Measurements from ENCODE around the gene TOP2B. TPM values are rescaled to one million over a fixed set of nuclear protein-coding genes. Genes with fewer than 3 reads are reported as not detected.

Gene TOP2B
- total RNA-seq, 1 donor, result 126 TPM

DNA sequence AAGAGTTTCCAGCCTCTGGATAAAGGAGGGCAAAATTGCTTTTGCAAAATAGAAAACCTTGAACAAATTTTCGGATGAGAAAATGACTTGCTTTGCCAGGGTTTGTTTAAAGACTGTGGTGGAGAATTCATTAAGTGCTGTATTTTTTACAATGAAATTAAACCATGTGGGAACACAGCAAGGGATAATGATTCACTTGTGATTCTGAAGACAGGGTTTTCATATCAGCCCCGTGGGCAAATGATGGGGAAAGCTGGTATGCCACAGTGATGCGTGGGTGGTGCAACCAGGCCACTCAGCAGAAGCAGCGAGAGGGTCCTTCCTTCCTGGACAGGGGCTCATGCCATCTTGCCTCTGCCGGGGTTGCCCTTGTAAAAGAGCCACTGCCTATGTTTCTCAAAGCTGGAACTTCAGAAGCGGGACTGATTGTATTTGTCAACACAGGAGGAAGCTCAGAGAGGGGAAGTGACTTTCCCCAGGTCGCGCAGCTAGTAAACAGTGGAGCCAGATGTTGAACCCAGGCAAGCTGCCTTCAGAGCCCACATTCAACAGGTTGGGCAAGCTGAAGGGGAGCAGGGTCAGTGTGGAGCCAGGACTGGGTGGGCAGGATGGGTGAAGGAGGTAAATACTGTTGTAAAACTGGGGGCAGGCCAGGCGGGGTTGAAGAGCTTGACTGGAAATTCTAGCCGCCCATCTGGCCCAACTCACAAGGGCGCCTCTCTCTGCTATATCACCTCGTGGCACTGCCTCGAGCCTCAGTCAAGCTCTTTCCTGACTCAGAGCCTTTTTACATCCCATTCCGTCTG, 79.1 kb downstream of the TOP2B start:
- H3K9me3 ChIP-seq (ENCODE audit: low read depth, low read length), result no peaks in the 10 kb centered on the region
- no peak overlapping the region for H3K4me3 ChIP-seq (ENCODE audit: low read length)
- H3K27me3 ChIP-seq (ENCODE audit: insufficient read depth, low read length), result no peaks in the 10 kb centered on the region
- H3K4me1 ChIP-seq (ENCODE audit: insufficient read depth, low read length), result no peaks in the 10 kb centered on the region

DNA sequence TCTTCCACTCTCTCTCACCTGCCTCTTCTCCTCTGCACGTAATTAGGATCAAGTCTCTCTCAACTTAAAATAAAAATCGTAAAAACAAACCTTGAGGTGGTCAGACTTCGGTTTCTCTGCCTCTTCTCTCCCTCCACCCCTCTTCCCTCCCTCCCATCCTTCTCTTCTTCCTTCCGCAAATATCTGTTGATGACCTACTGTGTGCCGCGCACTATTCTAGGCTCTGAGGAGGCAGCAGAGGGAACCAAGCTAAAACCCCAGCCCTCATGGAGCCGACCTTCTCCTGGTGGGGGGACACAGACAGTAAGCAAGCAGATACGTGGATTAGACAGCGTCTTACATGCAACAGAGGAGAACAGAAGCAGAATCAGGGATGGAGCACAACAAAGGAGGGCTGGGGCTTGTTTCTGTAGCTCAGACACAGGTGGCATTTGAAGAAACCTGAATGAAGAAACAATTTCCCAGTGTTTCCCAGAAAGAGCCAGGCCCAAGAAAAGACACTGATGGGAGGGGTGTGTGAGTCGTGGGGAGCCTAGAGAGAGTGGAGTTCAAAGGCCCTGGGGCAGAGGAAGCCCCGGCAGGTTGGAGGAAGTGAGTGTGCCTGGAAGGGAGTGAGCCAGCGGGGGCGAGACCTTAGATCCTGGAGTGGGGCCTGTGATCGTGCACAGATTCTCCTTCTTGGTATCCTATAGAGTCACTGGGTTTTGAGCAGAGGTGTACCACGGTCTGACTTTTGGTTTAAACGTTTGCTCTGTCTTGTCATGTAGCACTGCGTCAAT, 80.5 kb downstream of the TOP2B start:
- no peaks in the 10 kb centered on the region for H3K4me1 ChIP-seq (ENCODE audit: insufficient read depth, low read length)
- no peaks in the 10 kb centered on the region for H3K9me3 ChIP-seq (ENCODE audit: low read depth, low read length)

DNA sequence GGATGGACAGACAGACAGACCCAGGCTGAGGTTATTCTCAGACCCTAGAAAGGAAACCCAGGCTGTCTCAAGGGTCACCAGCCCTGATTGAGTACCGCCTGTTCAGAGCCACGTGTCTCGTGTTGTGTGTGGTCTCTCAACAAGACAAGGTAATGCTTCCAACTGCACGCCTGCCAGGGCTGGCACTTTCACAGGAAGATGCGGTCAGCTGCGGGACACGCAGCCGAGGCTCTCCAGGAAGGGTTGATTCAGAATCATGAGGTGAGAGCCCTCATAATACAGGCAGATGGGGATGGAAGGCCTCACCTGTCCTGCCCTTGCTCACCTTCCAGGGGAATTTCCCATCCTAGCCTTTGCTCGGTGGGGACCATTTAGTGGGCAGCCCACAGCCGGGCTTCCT, 81.4 kb downstream of the TOP2B start:
- no peak overlapping the region for H3K4me3 ChIP-seq (ENCODE audit: low read length)
- H3K4me1 ChIP-seq (ENCODE audit: insufficient read depth, low read length), result no peaks in the 10 kb centered on the region
- H3K27me3 ChIP-seq (ENCODE audit: insufficient read depth, low read length), result no peaks in the 10 kb centered on the region
- H3K9me3 ChIP-seq (ENCODE audit: low read depth, low read length), result no peaks in the 10 kb centered on the region

More for the DNA sequence above, 80.5 kb downstream of the TOP2B start:
- Histone ChIP-seq H3K27me3 (ENCODE audit: insufficient read depth, low read length) (no peaks in the 10 kb centered on the region), H3K4me3 (ENCODE audit: low read length) (no peak overlapping the region)

DNA sequence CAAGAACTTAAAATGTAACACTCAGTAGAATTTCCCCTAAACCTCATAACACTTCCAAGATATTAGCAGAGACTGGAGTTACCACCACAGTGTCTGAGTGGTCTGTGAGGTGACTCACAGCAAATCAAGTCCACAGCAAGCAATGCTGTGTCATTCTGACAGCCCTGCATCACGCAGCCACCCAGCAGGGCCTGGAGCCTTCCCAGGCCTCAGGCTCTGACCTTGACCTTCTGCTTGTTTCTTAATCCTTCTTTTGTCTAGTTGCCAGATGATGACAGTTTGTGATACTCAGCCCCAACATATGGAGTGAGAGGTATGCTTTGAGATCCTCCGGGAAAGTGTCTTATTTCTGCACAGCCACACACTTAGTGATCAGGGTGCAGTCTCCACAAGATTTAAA, 82.5 kb downstream of the TOP2B start:
- Histone ChIP-seq H3K27me3 (ENCODE audit: insufficient read depth, low read length) (no peaks in the 10 kb centered on the region), H3K4me1 (ENCODE audit: insufficient read depth, low read length) (no peaks in the 10 kb centered on the region), H3K4me3 (ENCODE audit: low read length) (no peak overlapping the region), H3K9me3 (ENCODE audit: low read depth, low read length) (no peaks in the 10 kb centered on the region)

DNA sequence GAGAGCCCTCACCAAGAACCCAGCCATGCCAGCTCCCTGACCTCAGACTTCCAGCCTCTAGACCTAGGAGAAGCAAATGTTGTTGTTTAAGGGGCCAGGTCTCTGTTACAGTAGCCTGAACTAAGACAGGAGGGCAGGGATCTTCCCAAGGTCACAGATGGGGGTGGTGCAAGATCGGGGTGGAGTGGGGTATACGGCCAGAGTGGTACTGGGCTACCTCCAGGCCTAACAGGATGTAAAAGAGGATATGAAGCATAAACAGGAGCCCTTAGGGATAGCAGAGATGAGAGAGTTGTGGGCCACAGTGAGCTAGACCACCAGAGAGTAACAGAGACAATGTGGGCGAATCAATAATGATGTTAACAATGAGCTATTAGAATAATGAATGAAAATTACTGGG, 82.9 kb downstream of the TOP2B start:
- H3K4me3 ChIP-seq (ENCODE audit: low read length), result no peak overlapping the region
- no peaks in the 10 kb centered on the region for H3K9me3 ChIP-seq (ENCODE audit: low read depth, low read length)
- H3K4me1 ChIP-seq (ENCODE audit: insufficient read depth, low read length), result no peaks in the 10 kb centered on the region
- no peaks in the 10 kb centered on the region for H3K27me3 ChIP-seq (ENCODE audit: insufficient read depth, low read length)

DNA sequence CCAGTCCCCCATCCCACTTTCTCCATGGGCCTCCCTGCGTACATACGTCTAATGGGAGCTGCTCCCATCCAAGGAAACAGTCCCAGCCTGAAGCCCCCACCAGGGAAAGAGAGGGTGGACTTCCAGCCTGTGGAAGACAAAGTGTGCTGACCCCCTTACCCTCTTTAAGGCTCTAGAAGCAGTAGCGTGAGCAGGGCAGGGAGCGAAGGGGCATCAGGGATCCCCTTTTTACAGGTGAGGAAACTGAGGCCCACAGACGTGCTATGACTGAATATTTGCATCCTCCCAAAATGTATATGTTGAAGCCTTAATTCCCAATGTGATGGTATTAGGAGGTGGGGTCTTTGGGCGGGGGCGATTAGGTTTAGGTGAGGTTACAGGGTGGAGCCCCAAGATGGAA, 83.4 kb downstream of the TOP2B start:
- H3K27me3 ChIP-seq (ENCODE audit: insufficient read depth, low read length), result no peaks in the 10 kb centered on the region

DNA sequence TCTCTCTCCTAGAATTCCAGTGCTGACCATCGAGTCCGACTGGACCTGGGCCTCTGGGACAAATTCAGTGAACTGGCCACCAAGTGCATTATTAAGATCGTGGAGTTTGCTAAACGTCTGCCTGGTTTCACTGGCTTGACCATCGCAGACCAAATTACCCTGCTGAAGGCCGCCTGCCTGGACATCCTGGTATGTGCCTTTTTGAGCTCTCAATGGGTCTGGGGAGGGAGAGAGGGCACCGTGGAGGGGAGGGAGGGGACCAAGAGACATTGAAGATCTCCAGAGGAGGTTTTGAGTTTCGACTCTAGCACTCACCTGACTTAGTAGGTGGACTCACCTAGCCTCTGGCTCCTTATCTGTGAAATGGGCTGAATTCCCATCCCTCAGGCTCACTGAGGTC, 84.2 kb downstream of the TOP2B start:
- no peak overlapping the region for H3K4me3 ChIP-seq (ENCODE audit: low read length)
- H3K27me3 ChIP-seq (ENCODE audit: insufficient read depth, low read length), result no peaks in the 10 kb centered on the region
- no peaks in the 10 kb centered on the region for H3K9me3 ChIP-seq (ENCODE audit: low read depth, low read length)
- no peaks in the 10 kb centered on the region for H3K4me1 ChIP-seq (ENCODE audit: insufficient read depth, low read length)

More for the DNA sequence above, 83.4 kb downstream of the TOP2B start:
- H3K4me3 ChIP-seq (ENCODE audit: low read length), result no peak overlapping the region
- no peaks in the 10 kb centered on the region for H3K9me3 ChIP-seq (ENCODE audit: low read depth, low read length)
- H3K4me1 ChIP-seq (ENCODE audit: insufficient read depth, low read length), result no peaks in the 10 kb centered on the region

DNA sequence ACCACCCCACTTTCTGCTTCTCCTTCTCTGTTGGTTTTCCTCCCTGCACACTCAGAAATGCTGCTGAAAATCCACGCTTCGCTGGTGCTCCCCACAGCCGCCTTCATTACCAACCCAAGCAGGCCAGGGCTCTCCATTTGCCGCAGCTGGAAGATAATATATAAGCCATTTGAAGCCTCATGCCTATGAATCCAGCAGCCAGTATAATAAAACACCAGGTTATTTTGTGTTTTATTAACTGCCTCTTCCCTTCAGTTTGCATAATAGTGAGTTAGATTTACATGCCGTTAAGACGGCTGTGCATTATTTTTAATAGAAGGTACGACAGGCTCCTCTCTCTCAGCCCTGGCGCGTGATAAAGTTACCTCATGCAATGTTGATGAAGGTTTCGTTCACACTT, 86.6 kb downstream of the TOP2B start:
- Histone ChIP-seq H3K9me3 (ENCODE audit: low read depth, low read length) (no peaks in the 10 kb centered on the region), H3K4me3 (ENCODE audit: low read length) (no peak overlapping the region), H3K4me1 (ENCODE audit: insufficient read depth, low read length) (no peaks in the 10 kb centered on the region), H3K27me3 (ENCODE audit: insufficient read depth, low read length) (no peaks in the 10 kb centered on the region)

DNA sequence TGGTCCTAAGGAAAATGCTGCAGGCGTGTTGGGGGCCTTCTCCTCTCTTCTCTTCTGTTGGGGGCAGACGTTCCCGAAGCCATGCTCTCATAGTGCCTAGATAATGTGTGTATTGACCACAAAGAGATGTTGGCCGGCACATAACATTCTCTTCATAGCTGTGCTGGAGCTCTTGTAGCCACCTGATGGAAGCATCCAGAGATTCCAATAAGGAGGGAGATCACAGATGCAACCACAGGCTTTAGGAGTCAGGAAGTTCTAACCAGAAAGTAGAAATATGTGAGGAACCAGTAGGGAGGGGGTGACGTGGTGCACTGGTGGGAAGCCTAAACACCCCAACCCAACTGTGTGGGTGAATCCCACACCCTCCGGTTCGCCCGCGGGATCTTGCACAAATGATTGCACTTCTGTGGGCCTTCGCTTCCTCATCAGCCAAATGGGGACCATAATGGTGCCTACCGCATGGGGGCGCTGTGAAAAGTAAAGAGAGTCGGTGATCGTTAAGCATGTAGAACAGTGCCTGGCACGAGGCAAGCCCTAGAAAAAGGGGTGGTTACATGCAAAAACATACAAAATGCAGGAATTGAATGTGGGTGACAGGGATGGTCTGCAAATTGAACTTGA, 87.8 kb downstream of the TOP2B start:
- H3K9me3 ChIP-seq (ENCODE audit: low read depth, low read length), result no peaks in the 10 kb centered on the region
- H3K27me3 ChIP-seq (ENCODE audit: insufficient read depth, low read length), result no peaks in the 10 kb centered on the region
- no peak overlapping the region for H3K4me3 ChIP-seq (ENCODE audit: low read length)
- no peaks in the 10 kb centered on the region for H3K4me1 ChIP-seq (ENCODE audit: insufficient read depth, low read length)

DNA sequence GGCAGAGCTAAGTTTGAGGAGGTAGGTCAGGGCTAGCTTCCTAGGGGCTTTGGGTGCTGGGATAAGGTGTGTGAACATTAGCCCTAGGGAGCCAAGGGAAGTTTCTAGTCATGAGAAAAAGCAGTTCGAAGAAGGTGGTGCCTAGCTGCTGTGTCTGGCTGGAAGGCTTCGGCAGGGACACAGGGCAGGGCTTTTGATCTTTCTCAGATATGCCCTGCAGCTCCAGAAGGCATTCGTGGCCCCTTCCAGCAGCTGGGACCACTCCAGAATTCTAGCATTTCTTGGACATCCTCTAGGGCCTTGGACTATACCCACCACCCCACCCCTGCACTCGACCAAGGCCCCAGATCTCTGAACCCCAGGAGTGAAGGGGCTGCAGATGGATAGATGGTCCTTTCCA, 88.6 kb downstream of the TOP2B start:
- Histone ChIP-seq H3K4me3 (ENCODE audit: low read length) (no peak overlapping the region), H3K9me3 (ENCODE audit: low read depth, low read length) (no peaks in the 10 kb centered on the region), H3K27me3 (ENCODE audit: insufficient read depth, low read length) (no peaks in the 10 kb centered on the region)

DNA sequence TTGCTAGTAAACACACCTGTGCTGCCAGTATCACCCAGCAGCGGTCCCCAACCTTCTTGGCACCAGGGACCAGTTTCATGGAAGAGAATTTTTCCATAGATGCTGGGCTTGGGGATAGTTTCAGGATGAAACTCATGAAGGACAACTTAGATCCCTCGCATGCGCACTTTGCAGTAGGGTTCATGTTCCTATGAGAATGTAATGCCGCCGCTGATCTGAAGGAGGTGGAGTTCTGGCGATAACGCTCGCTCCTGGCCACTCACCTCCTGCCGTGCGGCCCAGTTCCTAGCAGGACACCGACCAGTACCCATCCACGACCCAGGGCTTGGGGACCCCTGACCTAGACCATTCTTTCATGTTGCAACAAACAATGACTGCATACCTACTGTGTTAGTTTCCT, 89.7 kb downstream of the TOP2B start:
- Histone ChIP-seq H3K9me3 (ENCODE audit: low read depth, low read length) (no peaks in the 10 kb centered on the region), H3K4me3 (ENCODE audit: low read length) (no peak overlapping the region), H3K27me3 (ENCODE audit: insufficient read depth, low read length) (no peaks in the 10 kb centered on the region), H3K4me1 (ENCODE audit: insufficient read depth, low read length) (no peaks in the 10 kb centered on the region)

More for the DNA sequence above, 88.6 kb downstream of the TOP2B start:
- no peaks in the 10 kb centered on the region for H3K4me1 ChIP-seq (ENCODE audit: insufficient read depth, low read length)

DNA sequence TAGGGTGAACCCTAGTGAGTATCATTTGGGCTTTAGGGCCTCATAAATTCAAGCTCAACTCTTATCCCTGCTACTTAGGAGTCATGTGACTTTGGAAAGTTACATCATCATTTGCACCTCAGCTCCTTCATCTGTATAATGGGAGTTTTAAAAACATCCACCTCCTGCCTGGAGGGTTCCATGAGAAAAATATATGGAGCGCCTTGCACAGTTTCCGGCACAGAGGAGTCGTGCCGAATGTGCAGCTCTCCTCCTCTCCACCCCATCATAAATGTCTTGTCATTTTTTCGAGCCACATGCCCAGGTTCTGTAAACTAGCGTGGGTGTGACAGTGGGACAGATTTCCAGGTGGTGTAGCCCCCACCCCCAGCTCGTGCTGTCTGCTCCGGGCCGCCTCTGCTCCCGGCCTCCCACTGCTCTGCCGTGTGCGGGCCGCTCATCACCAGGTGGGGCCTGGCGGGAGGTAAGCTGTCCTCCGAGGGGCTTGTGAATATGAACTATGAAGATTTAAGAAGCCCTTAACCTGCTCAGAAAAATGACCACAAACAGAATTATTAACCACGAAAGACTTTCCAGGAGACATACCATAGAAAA, 90.4 kb downstream of the TOP2B start:
- no peak overlapping the region for H3K4me3 ChIP-seq (ENCODE audit: low read length)
- H3K9me3 ChIP-seq (ENCODE audit: low read depth, low read length), result no peaks in the 10 kb centered on the region
- H3K27me3 ChIP-seq (ENCODE audit: insufficient read depth, low read length), result no peaks in the 10 kb centered on the region
- H3K4me1 ChIP-seq (ENCODE audit: insufficient read depth, low read length), result no peaks in the 10 kb centered on the region

DNA sequence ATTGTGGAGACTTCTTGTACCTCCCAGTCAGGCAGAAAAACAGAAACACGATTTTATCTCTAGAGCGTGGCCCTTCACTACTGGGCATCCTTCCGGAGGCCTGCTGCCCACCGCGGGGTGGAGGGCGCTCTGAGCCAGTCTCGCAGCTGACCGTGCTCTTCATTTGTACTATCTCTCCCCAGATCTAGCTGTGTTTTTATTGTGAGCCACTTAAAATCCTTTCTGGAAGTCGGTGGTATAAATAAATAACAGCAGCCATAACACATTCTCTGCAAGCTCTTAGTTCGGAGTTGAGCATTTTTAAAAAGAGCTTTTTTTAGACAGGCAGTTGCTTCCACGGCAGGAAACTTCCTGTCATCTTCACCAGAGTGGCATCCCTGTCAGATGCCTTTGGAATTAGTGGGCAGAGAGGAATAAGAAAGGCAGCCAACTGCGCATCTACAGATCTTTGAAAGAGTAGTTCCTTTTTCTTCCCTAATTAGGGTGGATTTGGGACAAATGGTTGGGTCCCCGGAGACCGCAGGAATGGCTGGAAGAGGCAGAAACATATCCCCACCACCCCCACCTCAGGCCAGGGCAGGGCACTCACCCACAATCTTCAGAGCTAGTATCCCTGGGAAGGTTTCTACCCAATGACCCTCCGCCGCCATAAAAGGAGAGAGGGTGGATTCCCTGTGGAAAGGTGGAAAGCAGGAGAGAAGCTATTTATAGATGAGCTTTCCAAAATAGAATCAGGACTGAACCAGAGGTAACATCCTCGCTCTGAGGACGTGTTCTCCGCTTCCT, 91.1 kb downstream of the TOP2B start:
- Histone ChIP-seq H3K4me3 (ENCODE audit: low read length) (no peak overlapping the region), H3K4me1 (ENCODE audit: insufficient read depth, low read length) (no peaks in the 10 kb centered on the region), H3K27me3 (ENCODE audit: insufficient read depth, low read length) (no peaks in the 10 kb centered on the region), H3K9me3 (ENCODE audit: low read depth, low read length) (no peaks in the 10 kb centered on the region)

DNA sequence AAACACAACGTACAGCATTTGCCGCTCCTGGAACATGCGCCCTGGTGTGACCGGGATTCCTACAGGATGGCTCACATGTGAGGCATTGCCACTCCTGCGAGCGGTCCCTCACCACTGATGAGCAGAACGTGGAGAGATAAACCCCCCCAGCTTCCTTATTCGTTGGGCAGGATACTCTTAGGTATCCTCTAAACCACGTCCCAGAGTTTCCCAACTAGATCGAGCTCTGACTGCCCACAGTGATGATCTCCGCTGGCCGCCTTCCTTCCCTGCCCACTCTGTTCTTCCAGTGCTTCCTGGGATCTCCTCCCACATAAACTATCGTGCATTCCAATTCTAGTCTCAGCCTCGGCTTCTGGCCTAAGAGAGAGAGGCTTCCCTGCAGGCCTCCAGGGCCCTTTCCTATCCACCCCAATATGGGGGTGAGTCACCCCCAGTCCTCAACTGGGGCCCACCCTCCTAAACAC, 91.8 kb downstream of the TOP2B start:
- H3K9me3 ChIP-seq (ENCODE audit: low read depth, low read length), result no peaks in the 10 kb centered on the region
- no peaks in the 10 kb centered on the region for H3K27me3 ChIP-seq (ENCODE audit: insufficient read depth, low read length)
- H3K4me3 ChIP-seq (ENCODE audit: low read length), result no peak overlapping the region
- H3K4me1 ChIP-seq (ENCODE audit: insufficient read depth, low read length), result no peaks in the 10 kb centered on the region
